Measurements from ENCODE around the gene CXCR4. TPM values are rescaled to one million over a fixed set of nuclear protein-coding genes. Genes with fewer than 3 reads are reported as not detected.

The CXCR4 gene
- polyA plus RNA-seq, 1 of the 3 experiments (the other 2 are of a cell fraction), result 0.48 TPM

GRCh38 chr2:136128905-136129304 lies 11.0 kb upstream of the CXCR4 start:
- H3F3A ChIP-seq (replicated peaks; ENCODE audit: insufficient read depth), result no peaks in the 10 kb centered on the region
- no peaks in the 10 kb centered on the region for H3K9me2 ChIP-seq
- ChIA-PET POLR2A (no interaction called here), CTCF (interaction anchor here (0.9 to 1.1 kb wide), 2 partner anchors 12 to 15 kb away, joined by 3 read pairs; no protein-coding TSS in a partner anchor)
- no peak overlapping the region for H3K4me3 ChIP-seq (ENCODE audit: low read depth in 2 of 2, low read length in 1 of 2)
- no peak overlapping the region for H2AFZ ChIP-seq (ENCODE audit: low read depth)
- H3K4me1 ChIP-seq (ENCODE audit: control insufficient read depth in 1 of 2, insufficient read depth in 2 of 2, low read depth in 1 of 2, low read length in 1 of 2), result peaks cover 0 to 2% of the 10 kb centered on the region in 2 experiments; a peak in 1 of 4 replicates
- peaks cover 7% of the 10 kb centered on the region; the same call in 1 of the 2 replicates for H3K27me3 ChIP-seq (ENCODE audit: insufficient read depth)
- H3K36me3 ChIP-seq (replicated peaks in 1 of 2; ENCODE audit: control insufficient read depth in 1 of 2, insufficient read depth in 2 of 2, low read length in 1 of 2), result no peaks in the 10 kb centered on the region
- H3K9me3 ChIP-seq, result no peaks in the 10 kb centered on the region
- TF ChIP-seq USF2 (IDR thresholded peaks at IDR 0.05; ENCODE audit: borderline replicate concordance, low read depth, low read length) (no peak), JUND (IDR thresholded peaks at IDR 0.05) (no peak), USF1 (IDR thresholded peaks at IDR 0.05; ENCODE audit: borderline replicate concordance, low read depth) (no peak), ELF1 (IDR thresholded peaks at IDR 0.05) (no peak), REST (IDR thresholded peaks at IDR 0.05; ENCODE audit: low read depth, low read length) (no peak), CHD2 (IDR thresholded peaks at IDR 0.05; ENCODE audit: low read length, partially characterized antibody) (no peak), RAD21 (IDR thresholded peaks at IDR 0.05; ENCODE audit: low read length) (no peak), FOXM1 (IDR thresholded peaks at IDR 0.05; ENCODE audit: low read depth) (no peak)
- TF ChIP-seq, protein P1, sequence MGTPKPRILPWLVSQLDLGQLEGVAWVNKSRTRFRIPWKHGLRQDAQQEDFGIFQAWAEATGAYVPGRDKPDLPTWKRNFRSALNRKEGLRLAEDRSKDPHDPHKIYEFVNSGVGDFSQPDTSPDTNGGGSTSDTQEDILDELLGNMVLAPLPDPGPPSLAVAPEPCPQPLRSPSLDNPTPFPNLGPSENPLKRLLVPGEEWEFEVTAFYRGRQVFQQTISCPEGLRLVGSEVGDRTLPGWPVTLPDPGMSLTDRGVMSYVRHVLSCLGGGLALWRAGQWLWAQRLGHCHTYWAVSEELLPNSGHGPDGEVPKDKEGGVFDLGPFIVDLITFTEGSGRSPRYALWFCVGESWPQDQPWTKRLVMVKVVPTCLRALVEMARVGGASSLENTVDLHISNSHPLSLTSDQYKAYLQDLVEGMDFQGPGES (IDR thresholded peaks at IDR 0.05; ENCODE audit: low read depth, low read length), result no peak
- TF ChIP-seq, protein P2, sequence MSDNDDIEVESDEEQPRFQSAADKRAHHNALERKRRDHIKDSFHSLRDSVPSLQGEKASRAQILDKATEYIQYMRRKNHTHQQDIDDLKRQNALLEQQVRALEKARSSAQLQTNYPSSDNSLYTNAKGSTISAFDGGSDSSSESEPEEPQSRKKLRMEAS (IDR thresholded peaks at IDR 0.05; ENCODE audit: low read depth), result no peak
- H3K79me2 ChIP-seq (ENCODE audit: insufficient read depth), result no peaks in the 10 kb centered on the region
- no peak for DNase-seq
- H3K9ac ChIP-seq, result no peak overlapping the region
- 7% methylated on average over 1 of the region's 1 CpG for WGBS (ENCODE audit: low lambda C conversion rate)
- H4K20me1 ChIP-seq (ENCODE audit: insufficient read depth), result no peaks in the 10 kb centered on the region
- H3K27ac ChIP-seq (ENCODE audit: low read depth in 2 of 2, low read length in 1 of 2), result no peak overlapping the region
- H3K4me2 ChIP-seq, result no peak overlapping the region

Measured in SK-N-SH (cell line).